D721Med (cell line): ENCODE results near the gene SSBP4.

ENCODE experiments used
- DNase-seq: peaks from one replicate; pipeline ENCODE4 v3.0.0; 2011; ENCODE audit warnings: low spot score; ENCODE audit not compliant: insufficient read length
- FAIRE-seq: peaks from 2 replicates; lab custom pipeline; 2011; peaks lifted over from hg19 to GRCh38; lab: Jason Lieb, UNC
- TF ChIP-seq, protein P1 (sequence below): IDR thresholded peaks from 2 replicates; pipeline ENCODE4 v1.5.1; 2012; ENCODE audit warnings: mild to moderate bottlenecking, control low read depth; ENCODE audit not compliant: insufficient read depth; ENCODE audit errors: missing control alignments

Gene SSBP4

DNA sequence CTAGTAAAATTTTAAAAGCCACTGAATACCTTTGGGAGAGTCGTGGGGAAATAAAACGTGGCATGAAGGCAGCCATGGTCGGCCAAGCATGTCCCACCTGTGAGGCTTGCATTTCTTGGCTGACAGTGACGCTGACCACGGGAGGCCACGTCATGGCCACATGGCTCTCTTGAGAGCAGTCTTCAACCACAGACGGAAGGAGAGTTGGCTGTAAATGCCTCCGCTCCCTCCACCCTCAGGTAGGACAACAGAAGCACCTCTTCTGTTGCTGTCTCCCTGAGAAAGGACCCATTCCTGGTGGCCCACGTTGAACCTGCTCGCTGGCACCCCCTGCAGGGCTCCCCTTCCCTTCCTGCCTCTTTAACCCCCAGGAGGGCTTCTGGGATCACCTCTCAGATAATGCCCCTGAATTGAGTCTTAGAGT is 11.1 kb upstream of the SSBP4 start:
- FAIRE-seq (no peak), DNase-seq (no peak)
- TF ChIP-seq, protein P1, sequence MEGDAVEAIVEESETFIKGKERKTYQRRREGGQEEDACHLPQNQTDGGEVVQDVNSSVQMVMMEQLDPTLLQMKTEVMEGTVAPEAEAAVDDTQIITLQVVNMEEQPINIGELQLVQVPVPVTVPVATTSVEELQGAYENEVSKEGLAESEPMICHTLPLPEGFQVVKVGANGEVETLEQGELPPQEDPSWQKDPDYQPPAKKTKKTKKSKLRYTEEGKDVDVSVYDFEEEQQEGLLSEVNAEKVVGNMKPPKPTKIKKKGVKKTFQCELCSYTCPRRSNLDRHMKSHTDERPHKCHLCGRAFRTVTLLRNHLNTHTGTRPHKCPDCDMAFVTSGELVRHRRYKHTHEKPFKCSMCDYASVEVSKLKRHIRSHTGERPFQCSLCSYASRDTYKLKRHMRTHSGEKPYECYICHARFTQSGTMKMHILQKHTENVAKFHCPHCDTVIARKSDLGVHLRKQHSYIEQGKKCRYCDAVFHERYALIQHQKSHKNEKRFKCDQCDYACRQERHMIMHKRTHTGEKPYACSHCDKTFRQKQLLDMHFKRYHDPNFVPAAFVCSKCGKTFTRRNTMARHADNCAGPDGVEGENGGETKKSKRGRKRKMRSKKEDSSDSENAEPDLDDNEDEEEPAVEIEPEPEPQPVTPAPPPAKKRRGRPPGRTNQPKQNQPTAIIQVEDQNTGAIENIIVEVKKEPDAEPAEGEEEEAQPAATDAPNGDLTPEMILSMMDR: peak; percentile 17

DNA sequence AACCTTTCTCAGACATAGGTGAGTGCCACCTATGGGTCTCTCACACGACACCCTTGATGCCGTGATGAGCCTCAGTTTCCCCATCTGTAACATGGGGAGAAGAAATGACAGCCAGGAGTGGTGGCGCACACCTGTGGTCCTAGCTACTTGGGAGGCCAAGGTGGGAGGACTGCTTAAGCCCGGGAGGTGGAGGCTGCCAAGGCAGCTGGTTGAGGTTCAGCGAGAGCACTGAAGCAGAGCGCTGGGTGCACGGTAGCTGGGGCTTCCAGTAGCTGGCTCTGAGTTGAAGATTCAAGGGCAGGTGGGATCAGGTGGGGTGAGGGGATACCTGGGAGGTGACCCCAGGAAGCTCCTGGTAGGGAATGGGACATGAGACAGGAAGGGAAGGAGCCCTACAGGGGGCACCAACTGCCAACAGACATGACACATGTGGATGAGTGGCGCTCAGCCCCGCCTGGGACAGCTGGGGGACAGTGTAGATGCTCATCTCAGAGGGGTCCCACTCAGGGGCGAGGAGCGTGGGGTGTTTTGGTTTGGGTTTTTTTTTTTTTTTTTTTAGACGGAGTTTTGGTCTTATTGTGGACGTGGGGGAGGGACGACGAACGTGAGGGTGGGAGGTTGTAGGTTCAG is 6.5 kb upstream of the SSBP4 start:
- no peak for FAIRE-seq
- no peak for DNase-seq
- TF ChIP-seq, protein P1: no peak

DNA sequence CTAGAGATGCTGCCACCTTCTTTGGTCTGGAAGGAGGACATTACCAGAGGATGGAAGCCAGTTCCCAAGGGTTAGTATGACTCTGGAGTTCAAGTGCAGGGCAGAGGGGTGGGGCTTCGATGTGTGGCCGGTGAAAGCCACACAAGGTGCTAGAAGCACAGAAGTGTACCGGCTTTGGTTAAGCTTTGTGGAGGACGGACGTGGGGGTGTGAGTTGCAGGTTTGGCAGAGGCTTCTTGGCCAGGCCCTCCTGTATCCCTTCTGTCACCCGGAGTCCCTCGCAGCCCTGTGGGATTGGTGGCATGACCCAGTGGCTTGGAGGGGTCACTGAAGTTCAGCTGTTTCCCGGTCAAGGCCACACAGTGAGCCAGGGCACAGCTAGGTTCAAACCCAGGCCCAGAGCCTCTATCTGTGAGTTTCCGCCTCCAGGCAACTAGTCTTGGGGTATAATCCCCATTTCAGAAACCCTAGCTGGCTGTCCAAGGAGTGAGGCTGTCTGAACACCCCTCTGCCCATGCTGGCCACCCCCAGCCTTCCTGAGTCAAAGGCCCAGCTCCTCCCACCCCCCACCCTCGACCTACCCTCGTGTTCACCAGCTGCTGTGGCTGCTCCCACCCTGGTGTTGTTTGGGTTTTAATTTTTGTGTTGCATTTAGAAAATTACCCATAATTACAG is 4.6 kb upstream of the SSBP4 start:
- DNase-seq: no peak
- TF ChIP-seq, protein P1: no peak
- FAIRE-seq: no peak

DNA sequence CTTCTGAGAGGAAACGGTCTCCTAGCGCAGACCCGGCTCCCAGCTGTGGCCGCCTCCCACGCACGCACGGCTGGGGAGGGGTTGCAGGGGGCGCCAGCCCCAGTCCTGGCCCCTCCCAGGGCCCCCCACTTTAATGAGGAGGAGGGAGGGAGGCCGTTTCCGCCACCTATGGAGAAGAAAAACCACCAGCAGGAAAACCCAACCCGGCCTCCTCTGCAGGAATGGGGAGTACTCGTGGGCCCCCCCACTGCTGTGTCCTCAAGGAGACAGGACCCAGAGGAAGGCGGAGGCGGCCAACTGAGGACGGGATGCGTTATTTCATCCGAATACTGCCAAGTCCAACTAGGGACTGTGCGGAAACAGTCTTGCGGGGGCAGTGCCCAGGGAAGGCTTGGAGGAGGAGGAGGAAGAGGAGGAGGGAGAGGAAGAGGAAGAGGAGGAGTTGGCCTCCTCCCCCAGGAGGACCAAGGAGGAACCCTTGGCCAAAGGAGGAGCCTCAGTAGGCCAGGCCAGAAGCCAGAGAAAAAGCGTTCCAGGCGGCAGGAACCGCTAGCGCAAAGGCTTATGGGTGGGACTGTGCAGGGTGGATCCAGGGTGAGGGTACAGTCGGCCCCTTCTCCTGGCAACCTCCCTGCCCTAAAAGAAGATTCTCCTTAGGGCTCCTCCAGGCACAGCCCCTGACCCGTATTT is 3.9 kb upstream of the SSBP4 start:
- no peak for DNase-seq
- TF ChIP-seq, protein P1: no peak
- no peak for FAIRE-seq

DNA sequence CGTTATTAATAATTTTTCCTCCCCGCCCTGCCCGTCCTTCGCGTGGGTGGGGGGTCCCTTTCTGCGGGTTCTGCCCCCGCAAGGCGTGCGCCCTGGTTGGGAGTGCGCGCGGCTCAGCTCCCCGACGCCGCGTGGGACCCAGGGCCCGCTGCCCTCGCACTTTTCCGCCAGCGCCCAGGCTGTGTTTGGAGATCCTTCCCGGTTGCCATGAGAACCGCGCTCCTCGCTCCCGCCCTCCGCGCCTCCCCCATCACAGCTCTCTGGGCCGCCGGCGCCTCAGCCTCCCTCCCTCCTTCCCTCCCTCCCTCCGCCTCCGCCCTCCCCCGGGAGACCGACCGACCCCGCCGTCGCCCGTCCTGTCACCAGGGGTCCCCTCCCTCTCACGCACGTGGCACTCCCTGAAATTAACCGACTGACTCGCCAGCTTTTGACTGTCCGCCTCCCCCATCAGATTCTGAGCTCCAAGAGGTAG is 2.4 kb upstream of the SSBP4 start:
- FAIRE-seq: no peak
- TF ChIP-seq, protein P1: no peak
- peak; percentile 71 for DNase-seq

DNA sequence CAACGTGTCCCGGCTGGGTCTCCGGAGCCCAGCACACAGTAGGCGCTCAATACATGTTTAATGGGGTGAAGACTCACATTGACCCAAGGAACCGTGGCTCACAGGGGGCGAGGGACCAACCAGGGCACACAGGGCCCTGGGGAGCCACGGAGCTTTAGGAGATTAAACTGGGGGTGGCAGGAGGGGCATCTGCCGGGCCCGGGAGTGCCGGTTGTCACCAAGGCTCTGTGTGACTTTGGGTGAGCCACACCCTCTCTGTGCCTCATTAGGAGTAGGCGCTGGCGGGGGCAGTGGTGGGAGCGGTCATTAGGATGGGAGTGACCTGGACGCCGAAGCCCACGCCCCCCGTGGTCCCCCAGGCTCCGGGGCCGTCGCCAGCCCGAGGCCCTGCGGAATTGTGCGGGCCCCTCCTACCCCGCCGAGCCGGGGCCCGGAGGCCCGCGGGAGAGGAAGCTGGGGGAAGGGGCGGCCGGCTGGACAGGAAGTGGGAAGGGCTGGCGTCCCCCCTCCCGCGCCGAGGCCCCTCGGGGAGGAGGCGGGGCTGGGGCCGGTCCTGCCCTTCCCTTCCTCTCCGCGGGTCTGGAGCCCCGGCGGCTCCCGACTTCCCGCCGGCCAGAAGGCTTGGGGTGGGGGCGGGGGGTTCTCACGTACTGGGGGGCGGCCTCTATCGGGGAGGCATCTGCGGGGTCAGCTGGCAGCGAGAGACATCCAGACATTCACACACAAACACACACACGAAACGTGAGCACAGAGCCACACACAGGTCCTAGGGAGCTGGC is 1.8 kb upstream of the SSBP4 start:
- FAIRE-seq: no peak
- peak; percentile 74 for DNase-seq
- TF ChIP-seq, protein P1: no peak
